IMR-90 (cell line): ENCODE measurements around the gene MYH6. TPM values are rescaled to one million over a fixed set of nuclear protein-coding genes. Genes with fewer than 3 reads are reported as not detected.

Source experiments
- ATAC-seq: fragments of 200-7000 bp; cut with Tn5 transposase; 2 replicates; pipeline ENCODE4 v1.9.1; 2020; ENCODE audit warnings: low read depth, mild to moderate bottlenecking, moderate library complexity
- BruUV-seq: library from RNA; stranded (reverse); fragments of 400-500 nt; replicated peaks from 2 replicates; lab custom pipeline; 2021; lab: Mats Ljungman, UMichigan
- CTCF ChIA-PET: fragments of 300-600 bp; formaldehyde crosslinking; extraction: SDS; loops from one replicate; lab custom pipeline; 2021; ENCODE audit warnings: antibody characterized with exemption; lab: Yijun Ruan, JAX
- POLR2A ChIA-PET: fragments of 300-600 bp; sonication (Branson Sonifier 250); formaldehyde crosslinking; loops from one replicate; lab custom pipeline; 2022; ENCODE audit warnings: antibody characterized with exemption; ENCODE audit not compliant: unreplicated experiment; lab: Charles Lee
- DNase-seq: peaks from one replicate; pipeline ENCODE4 v3.0.0; 2013
- H2AFZ ChIP-seq: replicated peaks from 2 replicates; pipeline ENCODE3; 2013; ENCODE audit warnings: low read length, mild to moderate bottlenecking; ENCODE audit not compliant: poor library complexity
- H2AK5ac ChIP-seq: 2 replicates; pipeline ENCODE4 v1.6.1; 2013; ENCODE audit warnings: low read depth, low read length, inconsistent platforms
- H2AK9ac ChIP-seq: replicated peaks from 2 replicates; pipeline ENCODE3; 2013; ENCODE audit warnings: mild to moderate bottlenecking, low read depth, low read length, moderate library complexity; ENCODE audit not compliant: poor library complexity
- H2BK120ac ChIP-seq: 2 replicates; pipeline ENCODE4 v1.6.1; 2013; ENCODE audit warnings: low read depth, low read length, inconsistent platforms
- H2BK15ac ChIP-seq: 3 replicates; pipeline ENCODE4 v1.6.1; 2013; ENCODE audit warnings: low read depth, low read length, inconsistent platforms
- H2BK20ac ChIP-seq: 2 replicates; pipeline ENCODE4 v1.6.1; 2013; ENCODE audit warnings: low read depth, mild to moderate bottlenecking, inconsistent platforms, low read length, moderate library complexity
- H2BK5ac ChIP-seq: 2 replicates; pipeline ENCODE4 v1.6.1; 2013; ENCODE audit warnings: mild to moderate bottlenecking, low read depth, low read length, inconsistent platforms; ENCODE audit not compliant: poor library complexity, severe bottlenecking
- H3K14ac ChIP-seq: replicated peaks from 2 replicates; pipeline ENCODE4 v1.6.1; 2013; ENCODE audit warnings: low read depth, low read length, inconsistent platforms
- H3K18ac ChIP-seq: 2 replicates; pipeline ENCODE4 v1.6.1; 2013; ENCODE audit warnings: low read depth, low read length, control low read depth
- H3K23ac ChIP-seq: 2 replicates; pipeline ENCODE4 v1.6.1; 2013; ENCODE audit warnings: low read depth, low read length, inconsistent platforms
- H3K27ac ChIP-seq: 2 replicates; pipeline ENCODE4 v1.5.1; 2013; ENCODE audit warnings: mild to moderate bottlenecking, control low read depth, low read length; ENCODE audit not compliant: insufficient read depth
- H3K27me3 ChIP-seq: 2 replicates; pipeline ENCODE4 v1.6.1; 2013; ENCODE audit warnings: low read length; ENCODE audit not compliant: control insufficient read depth, insufficient read depth
- H3K36me3 ChIP-seq: 2 replicates; pipeline ENCODE4 v1.6.1; 2013; ENCODE audit warnings: low read length, mixed read lengths; ENCODE audit not compliant: control insufficient read depth, insufficient read depth
- H3K4ac ChIP-seq: 2 replicates; pipeline ENCODE4 v1.6.1; 2013; ENCODE audit warnings: low read depth, low read length, inconsistent platforms
- H3K4me1 ChIP-seq: 2 replicates; pipeline ENCODE4 v1.6.1; 2013; ENCODE audit warnings: low read length, mixed read lengths; ENCODE audit not compliant: control insufficient read depth, insufficient read depth
- H3K4me2 ChIP-seq: 2 replicates; pipeline ENCODE4 v1.6.1; 2013; ENCODE audit warnings: low read depth, mild to moderate bottlenecking, control low read depth, low read length, moderate library complexity
- H3K4me3 ChIP-seq: 2 replicates; pipeline ENCODE4 v1.5.1; 2013; ENCODE audit warnings: low read depth, mild to moderate bottlenecking, control low read depth, low read length, moderate library complexity; ENCODE audit not compliant: insufficient read depth
- H3K56ac ChIP-seq: 2 replicates; pipeline ENCODE4 v1.6.1; 2013; ENCODE audit warnings: low read length, inconsistent platforms; ENCODE audit not compliant: insufficient read depth; ENCODE audit errors: extremely low read depth
- H3K79me1 ChIP-seq, 2 experiments: 2 replicates each; pipeline ENCODE4 v1.6.1; 2013; ENCODE audit warnings: low read length in 2 of 2, inconsistent platforms in 1 of 2, low read depth in 1 of 2
- H3K9ac ChIP-seq: 2 replicates; pipeline ENCODE4 v1.6.1; 2013; ENCODE audit warnings: low read depth, low read length, control low read depth
- H3K9me1 ChIP-seq: 2 replicates; pipeline ENCODE4 v1.6.1; 2013; ENCODE audit warnings: low read length, inconsistent platforms; ENCODE audit not compliant: insufficient read depth
- H3K9me3 ChIP-seq: 2 replicates; pipeline ENCODE4 v1.6.1; 2013; ENCODE audit warnings: low read length; ENCODE audit not compliant: control insufficient read depth, insufficient read depth
- H4K20me1 ChIP-seq: 2 replicates; pipeline ENCODE4 v1.6.1; 2013; ENCODE audit warnings: low read length, inconsistent platforms; ENCODE audit not compliant: insufficient read depth
- H4K5ac ChIP-seq: 2 replicates; pipeline ENCODE4 v1.6.1; 2013; ENCODE audit warnings: mild to moderate bottlenecking, low read depth, low read length, control low read depth
- H4K8ac ChIP-seq, 2 experiments: 2 replicates each; pipeline ENCODE4 v1.6.1; 2013; ENCODE audit warnings: low read depth in 2 of 2, low read length in 2 of 2, control low read depth in 1 of 2, inconsistent platforms in 1 of 2
- H4K91ac ChIP-seq: 2 replicates; pipeline ENCODE4 v1.6.1; 2013; ENCODE audit warnings: low read depth, low read length, inconsistent platforms; ENCODE audit not compliant: insufficient read depth
- CEBPB ChIP-seq: IDR thresholded peaks from 2 replicates; pipeline ENCODE4 v1.6.1; 2012; ENCODE audit warnings: low read depth, low read length, improper control_type of control experiment
- FOS ChIP-seq: fragments of 150-350 bp; IDR thresholded peaks from 2 replicates; pipeline ENCODE4 v1.6.1; 2016; ENCODE audit warnings: low read depth, low read length
- MAFK ChIP-seq: IDR thresholded peaks from 2 replicates; pipeline ENCODE4 v1.6.1; 2012; ENCODE audit warnings: low read depth, low read length, improper control_type of control experiment
- MXI1 ChIP-seq: IDR thresholded peaks from 2 replicates; pipeline ENCODE4 v1.6.1; 2012; ENCODE audit warnings: low read depth, mild to moderate bottlenecking, low read length, moderate library complexity, borderline replicate concordance
- RAD21 ChIP-seq: IDR thresholded peaks from 2 replicates; pipeline ENCODE4 v1.6.1; 2012; ENCODE audit warnings: low read length, improper control_type of control experiment
- SMC3 ChIP-seq: fragments of 150-350 bp; IDR thresholded peaks from 2 replicates; pipeline ENCODE4 v1.6.1; 2016; ENCODE audit warnings: low read depth, mild to moderate bottlenecking, antibody characterized with exemption, low read length, moderate library complexity
- WGBS, 2 experiments: methylation state at CpG; one replicate each; pipeline versions ENCODE4 v1.1.5 to v1.1.7; 2013; ENCODE audit warnings: missing lambda C conversion rate in 2 of 2; ENCODE audit not compliant: insufficient read length in 1 of 2; ENCODE audit errors: extremely low coverage in 2 of 2; 5-methylcytosine and 5-hydroxymethylcytosine counted together
- dilution Hi-C: fragments of 300-500 bp; cut with HindIII; formaldehyde crosslinking; loops from one replicate; pipeline ENCODE4 v1.14.3; 2018; ENCODE audit warnings: low sequenced_read_pairs; ENCODE audit not compliant: unreplicated experiment
- in situ Hi-C: fragments of 300-500 bp; cut with MboI; formaldehyde crosslinking; loops from 3 replicates; pipeline ENCODE4 v1.14.3; 2019; ENCODE audit warnings: low sequenced_read_pairs, inconsistent platforms, mixed read lengths
- intact Hi-C: fragments of 100-400 bp; cut with micrococcal nuclease; formaldehyde crosslinking; loops from 2 replicates; pipeline ENCODE4 v1.10.0; 2022
- polyA plus RNA-seq, 3 experiments: library from polyadenylated mRNA; depleted of rRNA; stranded (reverse); fragments of >200 nt; gene quantifications; 2 replicates each; pipeline ENCODE4 v1.2.3, GENCODE V29; 2012; ENCODE audit warnings: low replicate concordance in 1 of 3
- total RNA-seq: library from RNA; depleted of rRNA; stranded (reverse); fragments of >200 nt; gene quantifications from 2 replicates; pipeline ENCODE4 v1.2.3, GENCODE V29; 2012

MYH6 gene
- total and polyA plus RNA-seq, 2 of the 4 experiments (the other 2 are of a cell fraction), result not detected

DNA sequence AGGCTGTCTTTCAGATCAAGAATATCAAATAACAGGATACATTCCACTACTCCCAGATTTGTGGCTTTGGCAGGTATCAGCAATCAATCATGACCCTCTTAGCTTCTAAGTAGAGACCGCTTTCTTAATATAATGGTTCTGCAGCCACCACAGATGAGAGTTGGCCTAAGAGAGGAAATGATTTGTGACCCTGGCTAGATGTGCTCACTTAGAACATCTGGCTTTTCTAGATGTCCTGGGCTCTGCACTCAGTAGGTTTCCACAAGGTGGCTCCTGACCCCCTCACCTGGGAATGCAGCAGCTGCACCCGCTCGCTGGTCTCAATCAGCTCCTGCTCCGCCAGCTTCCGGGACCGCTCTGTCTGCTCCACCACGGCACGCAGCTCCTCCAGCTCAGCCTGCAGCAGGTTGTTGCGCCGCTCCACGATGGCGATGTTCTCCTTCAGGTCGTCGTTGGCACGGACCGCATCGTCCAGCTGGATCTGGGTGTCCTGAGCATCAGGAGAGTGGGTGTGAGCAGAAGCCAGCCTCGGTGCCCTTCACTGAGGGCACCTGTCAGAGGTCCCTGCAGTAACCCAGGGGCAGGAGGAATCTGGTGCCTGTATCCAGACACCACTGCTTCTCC lies 22.3 kb downstream of the MYH6 start:
- H2BK20ac ChIP-seq, result no peak overlapping the region
- no peak for DNase-seq
- H3K56ac ChIP-seq, result no peak overlapping the region
- H3K79me1 ChIP-seq, result no peaks in the 10 kb centered on the region
- no peak overlapping the region for H3K4me3 ChIP-seq
- no peak overlapping the region for H3K18ac ChIP-seq
- POLR2A ChIA-PET, result no interaction called here
- no peak overlapping the region for H3K23ac ChIP-seq
- TF ChIP-seq RAD21 (no peak), FOS (no peak), SMC3 (no peak), CEBPB (no peak), MAFK (no peak), MXI1 (no peak)
- peaks cover 43% of the 10 kb centered on the region for H3K27me3 ChIP-seq
- H4K20me1 ChIP-seq, result no peaks in the 10 kb centered on the region
- H3K9ac ChIP-seq, result no peak overlapping the region
- BruUV-seq, result no TSS peak
- intact Hi-C loops (no loop called here), in situ Hi-C loops (no loop called here), dilution Hi-C loops (no loop called here)
- H3K9me3 ChIP-seq, result no peaks in the 10 kb centered on the region
- H4K5ac ChIP-seq, result no peak overlapping the region
- H3K4me2 ChIP-seq, result no peak overlapping the region
- H3K4ac ChIP-seq, result no peak overlapping the region
- no peak for ATAC-seq
- no peak overlapping the region for H2BK5ac ChIP-seq
- H3K36me3 ChIP-seq, result no peaks in the 10 kb centered on the region
- H2AFZ ChIP-seq, result no peak overlapping the region
- CTCF ChIA-PET, result interaction anchor here (1.2 kb wide), 1 partner anchor 9 kb away, joined by 3 read pairs; no protein-coding TSS in a partner anchor
- H4K8ac ChIP-seq, result no peak overlapping the region
- H3K14ac ChIP-seq, result no peak overlapping the region
- H4K91ac ChIP-seq, result no peak overlapping the region
- no peak overlapping the region for H2BK15ac ChIP-seq
- H2AK5ac ChIP-seq, result no peak overlapping the region
- no peaks in the 10 kb centered on the region for H3K9me1 ChIP-seq
- no peak overlapping the region for H3K27ac ChIP-seq
- no peaks in the 10 kb centered on the region for H3K4me1 ChIP-seq
- no peak overlapping the region for H2BK120ac ChIP-seq
- no peak overlapping the region for H2AK9ac ChIP-seq
- 77% methylated on average over 7 of the region's 18 CpGs; no CpG with 5 or more reads in 1 of the 2 experiments for WGBS, 2 experiments
